ENCODE results near the gene SNX19.
"Not testable (repeated sequence)": the region's sequence is repeated elsewhere in the genome, so short reads cannot be mapped to it uniquely, and the experiment has no call there.

Gene SNX19

GRCh38 chr11:130924750-130925149 lies 8.5 kb upstream of the SNX19 start:
- no peak overlapping the region for H3K4me3 ChIP-seq (ENCODE audit: insufficient read depth, low read depth, low read length)
- WGBS, 2 experiments, result 70 to 81% methylated on average over 2 to 3 of the region's 3 CpGs
- no peaks in the 10 kb centered on the region for H3K9me3 ChIP-seq (ENCODE audit: control insufficient read depth, low read length)

GRCh38 chr11:130920612-130921011 lies 4.3 kb upstream of the SNX19 start:
- H3K27ac ChIP-seq (ENCODE audit: insufficient read depth, low read depth, low read length, poor library complexity, severe bottlenecking); H3K4me1 ChIP-seq (ENCODE audit: control insufficient read depth, insufficient read depth, low read length); H3K9me3 ChIP-seq (ENCODE audit: control insufficient read depth, low read length); H3K36me3 ChIP-seq (ENCODE audit: control insufficient read depth, insufficient read depth, low read length); H3K4me3 ChIP-seq (ENCODE audit: insufficient read depth, low read depth, low read length): not testable (repeated sequence)
- peaks cover 12% of the 10 kb centered on the region for H3K27me3 ChIP-seq (ENCODE audit: control insufficient read depth, insufficient read depth, low read length, poor library complexity, severe bottlenecking)
- WGBS, 2 experiments, result 49 to 50% methylated on average over 5 of the region's 5 CpGs

More at GRCh38 chr11:130924750-130925149, 8.5 kb upstream of the SNX19 start:
- Histone ChIP-seq H3K27ac (ENCODE audit: insufficient read depth, low read depth, low read length, poor library complexity, severe bottlenecking) (no peak overlapping the region), H3K27me3 (ENCODE audit: control insufficient read depth, insufficient read depth, low read length, poor library complexity, severe bottlenecking) (no peaks in the 10 kb centered on the region), H3K36me3 (ENCODE audit: control insufficient read depth, insufficient read depth, low read length) (no peaks in the 10 kb centered on the region), H3K4me1 (ENCODE audit: control insufficient read depth, insufficient read depth, low read length) (no peaks in the 10 kb centered on the region)

DNA sequence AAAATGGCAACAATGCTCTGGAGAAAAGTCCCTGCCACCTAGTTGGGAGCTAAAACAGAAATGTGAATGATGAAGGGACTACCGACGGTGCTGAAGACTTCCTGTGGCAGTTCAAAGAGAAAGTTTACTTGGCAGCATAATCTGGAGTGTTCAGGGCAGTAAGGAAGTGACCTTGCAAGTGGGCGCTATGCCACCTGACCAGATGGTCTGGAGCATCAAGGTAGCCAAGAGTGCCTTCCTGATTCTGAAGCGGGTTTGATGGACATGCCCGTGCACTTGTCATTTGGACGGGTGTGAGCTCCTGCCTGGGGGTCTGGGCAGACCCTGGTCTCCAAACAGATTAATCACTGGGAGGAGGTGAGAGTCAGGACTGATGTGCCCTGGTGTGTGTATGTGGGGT lies 1.8 kb upstream of the SNX19 start:
- H3K4me1 ChIP-seq (ENCODE audit: control insufficient read depth, insufficient read depth, low read length), result peaks cover 9% of the 10 kb centered on the region
- H3K36me3 ChIP-seq (ENCODE audit: control insufficient read depth, insufficient read depth, low read length), result no peaks in the 10 kb centered on the region
- WGBS, 2 experiments, result 95 to 97% methylated on average over 6 of the region's 6 CpGs
- H3K9me3 ChIP-seq (ENCODE audit: control insufficient read depth, low read length), result no peaks in the 10 kb centered on the region
- H3K4me3 ChIP-seq (ENCODE audit: insufficient read depth, low read depth, low read length), result no peak overlapping the region
- H3K27me3 ChIP-seq (ENCODE audit: control insufficient read depth, insufficient read depth, low read length, poor library complexity, severe bottlenecking), result peaks cover 12% of the 10 kb centered on the region
- no peak overlapping the region for H3K27ac ChIP-seq (ENCODE audit: insufficient read depth, low read depth, low read length, poor library complexity, severe bottlenecking)

- WGBS, 2 experiments, result 90 to 92% methylated on average over 7 of the region's 8 CpGs
- H3K27ac ChIP-seq (ENCODE audit: insufficient read depth, low read depth, low read length, poor library complexity, severe bottlenecking), result no peak overlapping the region
- H3K4me3 ChIP-seq (ENCODE audit: insufficient read depth, low read depth, low read length), result peak overlapping the region; percentile 89
- H3K4me1 ChIP-seq (ENCODE audit: control insufficient read depth, insufficient read depth, low read length), result peaks cover 9% of the 10 kb centered on the region
- peaks cover 12% of the 10 kb centered on the region for H3K27me3 ChIP-seq (ENCODE audit: control insufficient read depth, insufficient read depth, low read length, poor library complexity, severe bottlenecking)
- H3K36me3 ChIP-seq (ENCODE audit: control insufficient read depth, insufficient read depth, low read length), result no peaks in the 10 kb centered on the region
- H3K9me3 ChIP-seq (ENCODE audit: control insufficient read depth, low read length), result no peaks in the 10 kb centered on the region
Measured at GRCh38 chr11:130916910-130917309, 631 bp upstream of the SNX19 start.

- Histone ChIP-seq H3K27ac (ENCODE audit: insufficient read depth, low read depth, low read length, poor library complexity, severe bottlenecking) (no peak overlapping the region), H3K4me3 (ENCODE audit: insufficient read depth, low read depth, low read length) (peak overlapping the region; percentile 89), H3K4me1 (ENCODE audit: control insufficient read depth, insufficient read depth, low read length) (peaks cover 9% of the 10 kb centered on the region), H3K27me3 (ENCODE audit: control insufficient read depth, insufficient read depth, low read length, poor library complexity, severe bottlenecking) (peaks cover 12% of the 10 kb centered on the region), H3K36me3 (ENCODE audit: control insufficient read depth, insufficient read depth, low read length) (no peaks in the 10 kb centered on the region), H3K9me3 (ENCODE audit: control insufficient read depth, low read length) (no peaks in the 10 kb centered on the region)
- 52 to 55% methylated on average over 21 of the region's 21 CpGs for WGBS, 2 experiments
Measured at GRCh38 chr11:130915603-130916237, 559 bp downstream of the SNX19 start.

DNA sequence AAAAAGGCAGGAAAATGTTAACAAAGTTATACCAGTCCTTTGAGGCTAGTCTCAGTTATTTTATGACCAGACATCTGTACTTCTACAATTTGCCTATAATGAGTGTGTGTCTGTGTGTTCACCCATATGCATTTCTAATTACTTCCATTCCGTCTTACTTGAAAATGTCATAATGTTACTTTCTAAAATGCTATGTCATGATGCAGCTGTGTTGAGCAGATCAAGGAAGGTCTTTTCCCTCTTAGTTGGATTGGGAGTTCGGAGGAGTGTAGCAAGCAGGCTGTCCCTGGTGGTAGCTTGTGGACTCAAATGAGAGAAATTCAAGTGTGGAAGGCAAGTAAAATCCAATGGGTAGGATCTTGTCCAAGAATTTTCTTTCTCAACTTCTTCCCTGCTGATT lies 3.0 kb downstream of the SNX19 start:
- Histone ChIP-seq H3K9me3 (ENCODE audit: control insufficient read depth, low read length) (no peaks in the 10 kb centered on the region), H3K4me1 (ENCODE audit: control insufficient read depth, insufficient read depth, low read length) (peaks cover 9% of the 10 kb centered on the region), H3K4me3 (ENCODE audit: insufficient read depth, low read depth, low read length) (no peak overlapping the region), H3K27ac (ENCODE audit: insufficient read depth, low read depth, low read length, poor library complexity, severe bottlenecking) (no peak overlapping the region), H3K27me3 (ENCODE audit: control insufficient read depth, insufficient read depth, low read length, poor library complexity, severe bottlenecking) (peaks cover 12% of the 10 kb centered on the region), H3K36me3 (ENCODE audit: control insufficient read depth, insufficient read depth, low read length) (no peaks in the 10 kb centered on the region)
- 94 to 100% methylated on average over 1 to 2 of the region's 2 CpGs for WGBS, 2 experiments

DNA sequence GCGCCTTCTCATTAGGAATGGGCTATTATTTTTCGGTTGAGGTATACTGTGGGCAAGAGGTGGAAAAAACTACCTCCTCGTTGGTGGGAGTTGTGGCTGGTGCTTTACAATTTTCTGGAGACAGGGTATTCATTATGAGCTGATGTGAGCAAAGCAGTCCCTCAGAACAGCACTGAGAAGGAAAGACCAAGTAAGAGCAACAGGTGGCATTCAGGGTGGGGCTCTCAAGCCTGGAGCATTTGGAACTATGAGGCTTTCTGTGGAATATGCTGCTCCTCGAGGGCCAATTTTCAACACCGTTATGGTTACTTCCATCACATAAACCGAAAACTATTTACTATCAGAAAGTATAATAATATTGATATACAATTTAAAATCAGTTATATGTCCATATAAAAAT lies 3.7 kb downstream of the SNX19 start:
- Histone ChIP-seq H3K4me3 (ENCODE audit: insufficient read depth, low read depth, low read length) (no peak overlapping the region), H3K27me3 (ENCODE audit: control insufficient read depth, insufficient read depth, low read length, poor library complexity, severe bottlenecking) (peaks cover 10% of the 10 kb centered on the region), H3K9me3 (ENCODE audit: control insufficient read depth, low read length) (no peaks in the 10 kb centered on the region), H3K36me3 (ENCODE audit: control insufficient read depth, insufficient read depth, low read length) (peaks cover 6% of the 10 kb centered on the region), H3K27ac (ENCODE audit: insufficient read depth, low read depth, low read length, poor library complexity, severe bottlenecking) (no peak overlapping the region), H3K4me1 (ENCODE audit: control insufficient read depth, insufficient read depth, low read length) (peaks cover 9% of the 10 kb centered on the region)
- 94% methylated on average over 3 to 5 of the region's 6 CpGs for WGBS, 2 experiments

DNA sequence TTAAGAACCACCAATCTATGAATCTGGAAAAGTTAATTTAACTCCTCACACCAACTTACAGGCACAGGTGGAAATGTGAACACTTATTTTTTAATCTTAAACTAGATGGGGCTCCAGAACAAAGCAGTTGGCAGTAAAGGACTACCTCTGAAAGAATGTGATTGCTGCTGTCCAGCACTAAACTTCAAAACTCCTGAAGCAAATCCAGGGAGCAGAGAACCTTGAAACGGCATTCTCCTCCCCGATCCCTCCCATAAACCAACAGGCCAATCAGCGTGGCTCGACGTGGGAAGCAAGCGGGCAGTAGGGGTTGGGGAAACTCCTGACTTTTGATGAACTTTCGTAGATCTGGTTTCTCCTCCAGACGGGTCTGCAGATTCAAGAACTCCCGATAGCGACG lies 5.0 kb downstream of the SNX19 start:
- Histone ChIP-seq H3K4me1 (ENCODE audit: control insufficient read depth, insufficient read depth, low read length) (peaks cover 9% of the 10 kb centered on the region), H3K27ac (ENCODE audit: insufficient read depth, low read depth, low read length, poor library complexity, severe bottlenecking) (no peak overlapping the region), H3K9me3 (ENCODE audit: control insufficient read depth, low read length) (no peaks in the 10 kb centered on the region), H3K36me3 (ENCODE audit: control insufficient read depth, insufficient read depth, low read length) (peaks cover 13% of the 10 kb centered on the region), H3K27me3 (ENCODE audit: control insufficient read depth, insufficient read depth, low read length, poor library complexity, severe bottlenecking) (no peaks in the 10 kb centered on the region), H3K4me3 (ENCODE audit: insufficient read depth, low read depth, low read length) (no peak overlapping the region)
- 94% methylated on average over 11 of the region's 11 CpGs for WGBS, 2 experiments

- Histone ChIP-seq H3K36me3 (ENCODE audit: control insufficient read depth, insufficient read depth, low read length) (peaks cover 13% of the 10 kb centered on the region), H3K9me3 (ENCODE audit: control insufficient read depth, low read length) (no peaks in the 10 kb centered on the region), H3K4me1 (ENCODE audit: control insufficient read depth, insufficient read depth, low read length) (no peaks in the 10 kb centered on the region), H3K4me3 (ENCODE audit: insufficient read depth, low read depth, low read length) (no peak overlapping the region), H3K27me3 (ENCODE audit: control insufficient read depth, insufficient read depth, low read length, poor library complexity, severe bottlenecking) (no peaks in the 10 kb centered on the region), H3K27ac (ENCODE audit: insufficient read depth, low read depth, low read length, poor library complexity, severe bottlenecking) (no peak overlapping the region)
- 90 to 92% methylated on average over 1 of the region's 1 CpG for WGBS, 2 experiments
Measured at GRCh38 chr11:130909650-130910049, 6.6 kb downstream of the SNX19 start.

DNA sequence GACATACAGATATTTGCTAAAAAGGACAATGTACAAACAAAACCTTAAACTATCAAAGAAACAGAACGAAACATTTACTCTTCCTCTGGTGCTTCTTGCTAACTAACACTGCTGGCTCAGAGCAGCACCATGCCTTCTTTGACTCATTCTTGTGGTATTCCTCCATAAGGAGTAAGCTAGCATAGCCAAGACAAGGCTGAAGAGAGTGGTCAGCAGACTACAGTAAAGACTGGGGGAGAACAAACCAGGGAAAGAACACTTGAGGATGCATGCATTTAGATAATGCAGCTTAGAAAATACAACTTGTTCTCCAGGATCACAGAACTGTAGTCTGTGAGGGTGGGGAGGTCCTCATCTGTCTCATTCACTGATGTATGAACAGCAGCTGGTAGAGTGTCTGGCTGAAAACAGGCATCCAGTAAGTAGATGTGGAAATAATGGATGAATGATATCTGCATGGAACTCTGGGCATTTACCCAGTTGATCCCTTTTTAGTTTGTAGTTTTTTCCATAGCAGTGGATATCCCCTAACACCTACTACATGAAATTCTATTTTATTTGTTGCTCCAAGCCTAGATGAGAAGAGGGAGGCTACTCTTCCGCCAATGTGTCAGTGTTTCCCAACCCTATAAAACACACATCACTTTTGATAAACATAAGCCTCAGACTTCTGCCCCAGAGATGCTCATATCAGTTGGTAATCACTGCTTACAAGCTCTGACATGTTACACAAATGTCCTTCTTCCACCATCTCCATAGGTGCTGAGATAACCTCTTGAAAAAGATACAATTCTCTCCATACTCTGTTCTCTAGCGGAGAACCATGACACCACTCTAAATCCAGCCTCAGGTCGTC lies 7.3 kb downstream of the SNX19 start:
- Histone ChIP-seq H3K4me3 (ENCODE audit: insufficient read depth, low read depth, low read length) (no peak overlapping the region), H3K27ac (ENCODE audit: insufficient read depth, low read depth, low read length, poor library complexity, severe bottlenecking) (no peak overlapping the region), H3K9me3 (ENCODE audit: control insufficient read depth, low read length) (no peaks in the 10 kb centered on the region), H3K27me3 (ENCODE audit: control insufficient read depth, insufficient read depth, low read length, poor library complexity, severe bottlenecking) (no peaks in the 10 kb centered on the region), H3K4me1 (ENCODE audit: control insufficient read depth, insufficient read depth, low read length) (no peaks in the 10 kb centered on the region), H3K36me3 (ENCODE audit: control insufficient read depth, insufficient read depth, low read length) (peaks cover 18% of the 10 kb centered on the region)
- 92 to 93% methylated on average over 4 of the region's 4 CpGs for WGBS, 2 experiments

Measured in ectodermal cell (in vitro differentiated cells).